VCaP (cell line): ENCODE results near the gene RAB37.

Source experiments
- H3K27ac ChIP-seq: fragments of 450-650 bp; 2 replicates; pipeline ENCODE4 v1.5.1; 2017
- TF ChIP-seq, protein P1 (sequence below): fragments of 450-650 bp; conservative IDR thresholded peaks from 2 replicates; pipeline ENCODE4 v1.5.1; 2017; ENCODE audit warnings: mild to moderate bottlenecking, moderate library complexity

RAB37 gene

DNA sequence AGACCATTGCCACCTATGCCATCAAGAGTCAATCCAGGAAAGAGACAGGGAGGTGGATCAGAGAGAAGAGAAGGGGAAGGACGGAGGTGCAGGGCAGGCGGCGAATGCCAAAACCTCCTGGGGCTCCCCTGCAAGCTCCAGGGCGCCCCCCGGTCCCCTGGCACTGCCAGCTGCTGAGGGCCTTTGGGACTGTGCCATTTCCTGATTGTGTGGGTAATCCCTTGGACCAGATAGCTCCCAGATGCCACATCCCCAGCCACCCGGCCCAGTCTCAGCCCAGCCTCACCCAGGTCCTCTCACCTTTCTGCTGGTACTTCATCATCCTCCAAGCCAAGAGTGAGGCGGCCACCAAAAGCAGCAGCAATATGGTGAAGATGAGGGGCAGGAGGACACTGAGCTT is 39.0 kb upstream of the RAB37 start:
- no peak overlapping the region for H3K27ac ChIP-seq
- TF ChIP-seq, protein P1, sequence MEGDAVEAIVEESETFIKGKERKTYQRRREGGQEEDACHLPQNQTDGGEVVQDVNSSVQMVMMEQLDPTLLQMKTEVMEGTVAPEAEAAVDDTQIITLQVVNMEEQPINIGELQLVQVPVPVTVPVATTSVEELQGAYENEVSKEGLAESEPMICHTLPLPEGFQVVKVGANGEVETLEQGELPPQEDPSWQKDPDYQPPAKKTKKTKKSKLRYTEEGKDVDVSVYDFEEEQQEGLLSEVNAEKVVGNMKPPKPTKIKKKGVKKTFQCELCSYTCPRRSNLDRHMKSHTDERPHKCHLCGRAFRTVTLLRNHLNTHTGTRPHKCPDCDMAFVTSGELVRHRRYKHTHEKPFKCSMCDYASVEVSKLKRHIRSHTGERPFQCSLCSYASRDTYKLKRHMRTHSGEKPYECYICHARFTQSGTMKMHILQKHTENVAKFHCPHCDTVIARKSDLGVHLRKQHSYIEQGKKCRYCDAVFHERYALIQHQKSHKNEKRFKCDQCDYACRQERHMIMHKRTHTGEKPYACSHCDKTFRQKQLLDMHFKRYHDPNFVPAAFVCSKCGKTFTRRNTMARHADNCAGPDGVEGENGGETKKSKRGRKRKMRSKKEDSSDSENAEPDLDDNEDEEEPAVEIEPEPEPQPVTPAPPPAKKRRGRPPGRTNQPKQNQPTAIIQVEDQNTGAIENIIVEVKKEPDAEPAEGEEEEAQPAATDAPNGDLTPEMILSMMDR = no peak

GRCh38 chr17:74699236-74699635 is 37.8 kb upstream of the RAB37 start:
- no peak overlapping the region for H3K27ac ChIP-seq
- TF ChIP-seq, protein P1 = no peak

DNA sequence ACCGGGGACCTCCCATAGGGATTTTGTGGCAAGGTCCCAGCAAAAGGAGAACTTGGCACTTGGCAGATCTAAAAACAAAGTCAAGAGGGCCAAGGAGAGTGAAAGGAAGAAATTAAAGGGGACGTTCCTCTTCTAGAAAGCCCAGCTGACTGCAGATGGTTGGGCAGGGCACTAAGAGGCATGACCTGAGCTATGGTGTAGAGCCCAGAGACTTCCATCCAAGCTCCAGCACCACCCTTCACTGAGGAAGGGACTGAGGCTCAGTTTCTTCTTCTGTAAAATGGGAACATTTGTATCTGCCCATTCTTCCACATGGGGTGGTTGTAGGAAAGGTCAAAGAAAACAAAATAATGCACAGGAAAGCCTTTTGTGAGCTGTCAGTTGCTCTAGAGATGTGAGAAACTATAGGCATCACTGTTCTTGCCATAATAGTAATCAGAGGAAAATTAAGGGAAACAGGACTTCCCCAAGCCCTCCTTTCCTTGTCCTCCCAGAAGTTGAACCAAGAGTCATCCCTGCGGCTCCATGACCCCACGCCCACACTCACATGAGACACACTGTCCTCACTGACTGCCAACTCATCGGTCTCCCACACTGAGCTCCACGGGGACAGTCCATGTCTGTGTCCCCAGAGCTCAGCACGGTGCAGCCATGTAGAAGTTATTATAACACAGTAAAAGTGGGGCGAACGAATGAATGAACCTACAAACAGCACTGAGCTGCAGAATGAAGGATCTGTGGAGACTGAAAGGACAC is 34.8 kb upstream of the RAB37 start:
- H3K27ac ChIP-seq = no peak overlapping the region
- TF ChIP-seq, protein P1 = no peak

DNA sequence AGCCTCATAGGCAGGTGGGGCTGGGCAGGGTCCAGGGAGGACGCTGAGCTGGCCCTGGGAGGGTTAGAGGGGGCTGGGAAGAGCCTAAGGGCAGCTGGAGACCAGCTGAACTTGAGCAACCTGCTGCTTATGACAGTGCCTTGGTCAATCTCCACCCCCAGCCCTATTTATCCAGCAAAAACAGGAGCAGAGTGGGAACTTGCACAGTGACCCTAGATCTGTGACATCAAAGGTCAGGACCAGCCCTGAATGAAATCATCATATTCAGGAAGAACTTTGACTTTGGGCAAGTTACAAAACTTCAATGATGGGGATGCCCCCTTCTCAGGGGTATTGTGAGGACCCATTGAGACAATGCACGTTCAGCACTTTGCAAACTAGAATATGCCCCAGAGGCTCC is 33.7 kb upstream of the RAB37 start:
- no peak overlapping the region for H3K27ac ChIP-seq

GRCh38 chr17:74704544-74704943 is 32.5 kb upstream of the RAB37 start:
- TF ChIP-seq, protein P1 = no peak
- no peak overlapping the region for H3K27ac ChIP-seq

More for the DNA sequence above, 33.7 kb upstream of the RAB37 start:
- TF ChIP-seq, protein P1 = no peak

DNA sequence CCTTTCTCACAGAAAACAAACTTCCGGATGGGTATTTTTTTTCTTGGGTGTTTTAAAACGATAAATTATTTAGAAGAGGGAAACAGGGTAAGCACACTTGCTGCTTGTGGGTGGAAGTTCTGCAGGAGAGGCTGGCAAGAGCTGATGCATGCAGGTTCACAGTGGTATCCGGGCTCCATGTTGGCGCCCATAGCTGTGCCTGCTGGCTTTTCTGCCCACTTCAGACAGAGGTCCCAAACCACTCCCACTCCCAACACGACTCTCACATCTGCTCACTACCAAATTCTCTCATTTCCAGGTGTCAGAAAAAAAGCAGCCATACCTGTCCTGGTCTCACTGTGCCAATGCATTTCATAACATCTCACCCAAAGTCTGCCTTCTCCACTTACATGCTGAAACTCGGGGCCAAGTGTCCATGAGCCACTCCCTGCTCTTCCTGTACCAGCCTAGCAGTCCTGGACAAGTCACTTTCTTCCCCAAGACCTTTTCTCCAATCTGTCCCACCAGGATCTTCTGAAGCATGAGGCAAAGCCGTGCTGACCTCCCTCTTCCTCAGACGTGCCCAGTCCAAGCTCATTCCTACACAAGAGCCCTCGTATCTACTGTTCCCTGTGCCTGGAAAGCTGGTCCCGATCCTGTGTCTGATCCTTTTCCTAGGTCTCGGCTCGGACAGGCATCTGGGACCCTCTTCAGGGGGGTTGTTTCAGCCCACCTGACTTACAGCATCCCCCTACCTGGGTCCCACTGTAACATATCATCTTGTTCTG is 25.8 kb upstream of the RAB37 start:
- no peak overlapping the region for H3K27ac ChIP-seq
- TF ChIP-seq, protein P1 = no peak

GRCh38 chr17:74712301-74712700 is 24.8 kb upstream of the RAB37 start:
- TF ChIP-seq, protein P1 = no peak
- H3K27ac ChIP-seq = no peak overlapping the region
